ENCODE data around the gene EME1.

GRCh38 chr17:50379351-50380132, 6.5 kb downstream of the EME1 start:
- TF ChIP-seq POLR2A (IDR thresholded peaks at IDR 0.05; ENCODE audit: low read depth, low read length): no peak
- TF ChIP-seq POLR2AphosphoS5 (IDR thresholded peaks at IDR 0.05; ENCODE audit: low read depth, low read length): no peak

Measured in GM12892 (cell line).